ENCODE results near the gene SGSH.
A peak's percentile ranks its signal among the peaks of the same experiment; 100 is the strongest.
"Not testable (repeated sequence)": the region's sequence is repeated elsewhere in the genome, so short reads cannot be mapped to it uniquely, and the experiment has no call there.

SGSH gene

GRCh38 chr17:80212109-80212508 lies 8.0 kb downstream of the SGSH start:
- no peak for DNase-seq (ENCODE audit: low read depth in 2 of 2)

GRCh38 chr17:80210348-80211108 lies 9.6 kb downstream of the SGSH start:
- no peak for DNase-seq (ENCODE audit: low read depth in 2 of 2)

GRCh38 chr17:80209765-80210164 lies 10.4 kb downstream of the SGSH start:
- no peak for DNase-seq (ENCODE audit: low read depth in 2 of 2)

GRCh38 chr17:80208050-80208449 lies 12.1 kb downstream of the SGSH start:
- DNase-seq (ENCODE audit: low read depth in 2 of 2), result no peak

GRCh38 chr17:80205811-80206210 lies 14.3 kb downstream of the SGSH start:
- DNase-seq (ENCODE audit: low read depth in 2 of 2), result no peak

GRCh38 chr17:80204626-80205468 lies 15.3 kb downstream of the SGSH start:
- no peak for DNase-seq (ENCODE audit: low read depth in 2 of 2)

GRCh38 chr17:80203471-80203963 lies 16.6 kb downstream of the SGSH start:
- DNase-seq (ENCODE audit: low read depth in 2 of 2), result no peak

- DNase-seq (ENCODE audit: low read depth in 2 of 2), result no peak
These were observed 17.9 kb downstream of the SGSH start for GRCh38 chr17:80202197-80202596.

- DNase-seq (ENCODE audit: low read depth in 2 of 2), result no peak
These were observed 18.7 kb downstream of the SGSH start for GRCh38 chr17:80201446-80201845.

- not testable (repeated sequence) for DNase-seq (ENCODE audit: low read depth in 2 of 2)
These were observed 20.8 kb downstream of the SGSH start for GRCh38 chr17:80199295-80199694.

GRCh38 chr17:80198144-80198661 lies 21.9 kb downstream of the SGSH start:
- DNase-seq (ENCODE audit: low read depth in 2 of 2), result no peak

- no peak for DNase-seq (ENCODE audit: low read depth in 2 of 2)
These were observed 23.5 kb downstream of the SGSH start for GRCh38 chr17:80196652-80197051.

GRCh38 chr17:80195671-80196529 lies 24.2 kb downstream of the SGSH start:
- DNase-seq (ENCODE audit: low read depth in 2 of 2), result peak; percentile 17 to 28

GRCh38 chr17:80195141-80195540 lies 25.0 kb downstream of the SGSH start:
- no peak for DNase-seq (ENCODE audit: low read depth in 2 of 2)

GRCh38 chr17:80191865-80192661 lies 28.1 kb downstream of the SGSH start:
- DNase-seq (ENCODE audit: low read depth in 2 of 2), result no peak

GRCh38 chr17:80191192-80191591 lies 28.9 kb downstream of the SGSH start:
- no peak for DNase-seq (ENCODE audit: low read depth in 2 of 2)

- no peak for DNase-seq (ENCODE audit: low read depth in 2 of 2)
These were observed 29.4 kb downstream of the SGSH start for GRCh38 chr17:80190716-80191115.

GRCh38 chr17:80189611-80190010 lies 30.5 kb downstream of the SGSH start:
- DNase-seq (ENCODE audit: low read depth in 2 of 2), result no peak

GRCh38 chr17:80187515-80187941 lies 32.6 kb downstream of the SGSH start:
- DNase-seq (ENCODE audit: low read depth in 2 of 2), result no peak

GRCh38 chr17:80187090-80187489 lies 33.0 kb downstream of the SGSH start:
- DNase-seq (ENCODE audit: low read depth in 2 of 2), result no peak

- no peak for DNase-seq (ENCODE audit: low read depth in 2 of 2)
These were observed 34.2 kb downstream of the SGSH start for GRCh38 chr17:80185968-80186367.

All from stimulated activated CD4-positive, alpha-beta T cell treated with anti-CD3 and anti-CD28 coated beads, Interleukin-12 subunit alpha, Interleukin-12 subunit beta, amount 100 ng/mL, for 24 hours (primary cell).